Nucleus accumbens (tissue), 56 donors: ENCODE measurements around the gene PCSK5.

Experiments
- DNase-seq, 56 donors: peaks; one replicate each; lab custom pipeline; 2025; lab: John Stamatoyannopoulos, UW

The PCSK5 gene

GRCh38 chr9:76373173-76373783 is 482.8 kb downstream of the PCSK5 start:
- DNase-seq = no peak

GRCh38 chr9:76373784-76374474 is 483.5 kb downstream of the PCSK5 start:
- no peak for DNase-seq

GRCh38 chr9:76374783-76375559 is 484.5 kb downstream of the PCSK5 start:
- DNase-seq = no peak

GRCh38 chr9:76377791-76378190 is 487.3 kb downstream of the PCSK5 start:
- DNase-seq = no peak

- no peak for DNase-seq
Measured at GRCh38 chr9:76378367-76379073, 488.0 kb downstream of the PCSK5 start.

GRCh38 chr9:76379494-76379893 is 489.0 kb downstream of the PCSK5 start:
- DNase-seq = no peak

- DNase-seq = no peak
Measured at GRCh38 chr9:76390656-76391055, 500.2 kb downstream of the PCSK5 start.

- peak in 55 of 56 donors; percentile 49 to 96 (median 89) for DNase-seq
Measured at GRCh38 chr9:76394195-76394959, 503.9 kb downstream of the PCSK5 start, which contains the start of gene RFK. Gene RFK (minus strand): TSS chr9:76394426. CDS start chr9:76394171, 255 bp downstream.

GRCh38 chr9:76394960-76395252 is 504.4 kb downstream of the PCSK5 start:
- peak in 32 of 56 donors; percentile 11 to 84 (median 58) for DNase-seq

GRCh38 chr9:76395381-76395780 is 504.9 kb downstream of the PCSK5 start:
- DNase-seq = no peak

- DNase-seq = no peak
Measured at GRCh38 chr9:76396144-76396543, 505.7 kb downstream of the PCSK5 start.

- no peak for DNase-seq
Measured at GRCh38 chr9:76396597-76396996, 506.1 kb downstream of the PCSK5 start.

- no peak for DNase-seq
Measured at GRCh38 chr9:76399856-76400255, 509.4 kb downstream of the PCSK5 start.

- DNase-seq = no peak
Measured at GRCh38 chr9:76400534-76401096, 510.1 kb downstream of the PCSK5 start.

GRCh38 chr9:76401176-76401575 is 510.7 kb downstream of the PCSK5 start:
- no peak for DNase-seq

GRCh38 chr9:76401580-76402354 is 511.3 kb downstream of the PCSK5 start:
- no peak for DNase-seq

GRCh38 chr9:76403352-76403751 is 512.9 kb downstream of the PCSK5 start:
- DNase-seq = no peak

GRCh38 chr9:76404401-76404800 is 513.9 kb downstream of the PCSK5 start:
- DNase-seq = no peak

- DNase-seq = no peak
Measured at GRCh38 chr9:76405340-76405739, 514.9 kb downstream of the PCSK5 start.
